OCI-M1 (cell line): ENCODE data around the gene MFSD2B.
"Not testable (repeated sequence)": the region's sequence is repeated elsewhere in the genome, so short reads cannot be mapped to it uniquely, and the experiment has no call there.

ENCODE experiments used
- DNase-seq: peaks from one replicate; lab custom pipeline; 2025; lab: John Stamatoyannopoulos, UW

Gene MFSD2B

DNA sequence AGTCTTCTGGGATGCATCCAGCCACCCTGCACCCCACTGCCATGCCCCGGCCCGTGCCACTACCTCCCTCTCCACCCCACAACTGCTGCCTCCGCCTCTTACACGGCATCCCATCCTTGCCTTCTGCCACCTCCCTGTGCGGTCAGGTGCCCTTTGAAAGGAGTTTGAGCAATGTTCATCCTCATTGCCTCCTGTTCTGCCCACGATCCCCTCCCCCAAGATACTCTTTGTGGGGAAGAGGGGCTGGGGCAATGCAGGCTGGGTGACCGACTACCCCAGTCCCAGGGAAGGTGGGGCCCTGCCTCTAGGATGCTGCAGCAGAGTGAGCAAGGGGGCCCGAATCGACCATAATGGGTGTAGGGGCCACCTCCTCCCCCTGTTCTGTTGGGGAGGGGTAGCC, 8.4 kb downstream of the MFSD2B start:
- no peak for DNase-seq

DNA sequence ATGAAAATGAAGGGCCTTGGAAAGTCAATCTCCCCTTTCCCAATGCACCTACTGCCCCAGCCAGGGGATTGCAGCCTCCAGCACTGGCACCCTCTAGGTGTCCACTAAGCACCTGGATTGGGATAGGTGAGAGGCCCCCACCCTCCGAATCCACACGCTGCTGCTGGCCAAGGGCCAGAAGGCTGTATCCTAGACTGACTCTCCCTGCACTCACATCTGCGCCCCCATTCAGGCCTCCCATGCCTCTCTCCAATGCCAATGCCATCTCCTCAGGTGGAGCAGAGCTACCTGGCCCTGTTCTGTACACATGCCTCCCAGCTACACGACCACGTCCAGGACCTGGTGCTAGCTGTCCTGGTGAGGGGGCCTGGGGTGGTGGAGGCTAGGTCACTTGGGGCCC, 9.8 kb downstream of the MFSD2B start:
- DNase-seq = no peak

- DNase-seq = no peak
Measured at GRCh38 chr2:24020244-24020643, 10.4 kb downstream of the MFSD2B start.

GRCh38 chr2:24021122-24021998, 11.5 kb downstream of the MFSD2B start:
- peak; percentile 27 for DNase-seq

GRCh38 chr2:24022324-24022974, 12.6 kb downstream of the MFSD2B start:
- no peak for DNase-seq

GRCh38 chr2:24022975-24023575, 13.2 kb downstream of the MFSD2B start:
- DNase-seq = no peak

DNA sequence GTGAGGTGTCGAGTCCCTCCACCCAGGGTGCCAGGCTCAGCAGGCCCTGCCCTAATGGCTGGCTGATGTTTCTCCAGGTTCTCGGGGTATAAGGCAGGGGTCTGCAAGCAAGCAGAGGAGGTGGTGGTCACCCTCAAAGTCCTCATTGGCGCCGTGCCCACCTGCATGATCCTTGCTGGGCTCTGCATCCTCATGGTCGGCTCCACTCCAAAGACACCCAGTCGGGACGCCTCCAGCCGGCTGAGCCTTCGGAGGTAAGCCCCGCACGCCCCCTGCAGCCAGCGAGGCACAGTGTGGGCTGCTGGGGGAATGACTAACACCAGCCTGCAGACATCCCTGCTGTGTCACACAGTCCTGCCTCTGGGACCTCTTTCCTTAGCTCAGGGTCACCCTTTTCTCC, 14.1 kb downstream of the MFSD2B start:
- no peak for DNase-seq

DNA sequence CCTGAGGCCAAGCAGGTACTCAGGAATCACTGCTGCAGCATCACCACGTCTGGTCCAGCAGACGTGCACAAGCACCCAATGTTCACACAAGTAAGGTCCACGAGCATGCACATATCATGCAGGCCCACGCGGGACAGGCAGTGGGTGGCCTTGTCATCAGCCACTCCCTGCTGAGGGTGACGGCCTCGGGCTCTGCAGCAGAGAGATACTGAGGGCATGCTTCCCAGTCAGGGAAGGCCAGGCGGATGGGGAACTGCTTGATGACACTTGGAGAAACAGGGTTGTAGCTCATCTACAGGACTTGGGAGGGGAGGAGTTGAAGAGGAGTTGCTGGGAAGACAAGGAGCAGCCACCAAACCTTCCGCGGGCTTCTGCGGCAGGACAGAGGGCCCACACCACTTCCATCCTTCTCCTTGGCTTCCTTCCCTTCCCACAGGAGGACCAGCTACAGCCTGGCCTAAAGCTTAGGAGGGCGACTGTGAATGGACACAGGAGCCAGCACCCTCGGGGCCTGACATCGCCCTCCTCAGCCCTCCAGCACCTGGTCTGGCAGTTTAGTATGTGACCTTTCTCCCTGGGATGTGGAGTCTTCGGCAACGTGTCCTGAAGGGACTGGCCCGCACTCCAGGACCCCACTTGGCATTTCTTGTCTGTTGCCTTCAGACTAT, 15.2 kb downstream of the MFSD2B start:
- DNase-seq = no peak

GRCh38 chr2:24026233-24026632, 16.3 kb downstream of the MFSD2B start:
- no peak for DNase-seq

DNA sequence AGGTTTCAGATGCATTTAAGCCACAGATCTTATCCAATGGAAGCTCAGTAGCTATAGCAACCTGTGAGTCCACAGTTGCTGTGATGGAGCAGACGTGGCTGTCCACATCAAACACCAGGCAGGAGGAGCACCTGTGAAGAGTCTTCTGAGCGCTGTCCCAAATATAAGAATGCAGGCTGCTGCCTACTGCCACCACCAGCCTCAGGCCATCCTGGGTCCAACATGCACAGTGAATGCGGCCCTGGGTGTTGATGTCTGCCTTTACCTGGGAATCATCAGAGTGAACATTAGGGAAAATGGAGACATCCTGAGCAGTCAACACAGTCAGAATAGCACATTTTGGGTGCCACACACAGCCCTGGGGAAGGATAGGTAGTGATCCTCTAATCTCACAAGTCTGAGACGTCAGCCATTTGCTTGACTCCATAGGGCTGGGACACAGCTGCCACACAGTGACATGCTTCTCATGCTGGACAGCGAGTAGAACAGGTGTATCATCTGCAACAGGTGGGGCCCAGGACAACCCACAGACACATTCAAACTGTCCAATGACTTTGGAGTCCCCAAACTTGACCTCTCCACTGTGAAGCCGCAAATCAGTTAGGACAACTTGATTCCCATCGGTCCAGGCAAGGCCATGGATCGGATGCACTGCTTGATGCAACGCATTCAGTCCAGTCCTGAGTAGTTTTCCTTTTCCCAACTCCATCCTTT, 29.1 kb downstream of the MFSD2B start:
- no peak for DNase-seq

DNA sequence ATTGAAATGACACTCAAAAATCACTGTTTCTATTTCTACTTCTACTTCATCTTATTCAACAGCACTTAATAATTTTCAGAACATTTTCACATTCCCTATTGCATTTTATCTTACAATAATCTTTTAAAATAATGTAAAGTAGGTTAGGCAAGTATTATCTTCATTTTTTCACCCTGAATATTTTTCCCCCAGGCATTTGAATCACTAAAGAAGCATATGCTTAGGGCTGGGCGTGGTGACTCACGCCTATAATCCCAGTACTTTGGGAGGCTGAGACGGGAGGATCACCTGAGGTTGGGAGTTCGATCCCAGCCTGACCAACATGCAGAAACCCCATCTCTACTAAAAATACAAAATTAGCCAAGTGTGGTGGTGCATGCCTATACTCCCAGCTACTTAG, 30.6 kb downstream of the MFSD2B start:
- DNase-seq = no peak

DNA sequence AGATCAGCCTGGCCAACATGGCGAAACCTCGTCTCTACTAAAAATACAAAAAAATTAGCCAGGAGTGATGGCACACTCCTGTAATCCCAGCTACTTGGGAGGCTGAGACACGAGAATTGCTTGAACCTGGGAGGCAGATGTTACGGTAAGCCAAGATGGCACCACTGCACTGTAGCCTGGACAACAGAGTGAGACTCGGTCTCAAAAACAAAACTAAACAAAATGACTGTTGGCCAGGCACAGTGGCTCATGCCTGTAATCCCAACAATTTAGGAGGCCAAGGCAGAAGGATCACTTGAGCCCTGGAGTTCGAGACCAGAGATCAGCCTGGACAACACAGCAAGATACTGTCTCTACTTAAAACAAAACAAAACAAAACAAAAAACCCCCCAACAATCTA, 33.2 kb downstream of the MFSD2B start:
- not testable (repeated sequence) for DNase-seq

- DNase-seq = peak; percentile 28
Measured at GRCh38 chr2:24045511-24046508, 35.9 kb downstream of the MFSD2B start.

GRCh38 chr2:24046599-24046929, 36.7 kb downstream of the MFSD2B start:
- no peak for DNase-seq

GRCh38 chr2:24046930-24047702, 37.2 kb downstream of the MFSD2B start, which contains the start of gene WDCP:
TSS of gene WDCP (minus strand) at chr2:24047391. CDS start at chr2:24039494, 7,897 bp downstream.
- peak; percentile 99 for DNase-seq

DNA sequence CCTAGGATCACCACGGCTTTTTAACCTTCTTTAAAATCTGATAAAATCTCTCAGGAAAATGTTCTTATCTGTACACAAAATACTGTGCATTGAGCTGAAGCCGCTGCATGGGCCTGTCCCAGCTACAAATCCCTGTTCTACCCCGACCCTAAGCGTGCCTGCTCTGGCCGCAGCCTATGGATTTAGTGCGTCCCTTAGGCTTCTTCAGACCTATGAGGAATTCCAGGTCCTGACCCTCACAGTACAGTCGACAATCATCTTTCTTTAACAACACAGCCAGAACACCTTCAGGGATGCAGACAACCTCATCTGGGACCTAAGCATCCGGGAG, 37.8 kb downstream of the MFSD2B start:
- no peak for DNase-seq

- peak; percentile 54 for DNase-seq
Measured at GRCh38 chr2:24048769-24049484, 39.0 kb downstream of the MFSD2B start.

GRCh38 chr2:24049485-24050021, 39.7 kb downstream of the MFSD2B start, which contains the start of gene FKBP1B:
TSS of gene FKBP1B (plus strand) at chr2:24049741. CDS start at chr2:24049850, 109 bp downstream.
- DNase-seq = no peak
